ENCODE results near the gene MRI1. TPM values are rescaled to one million over a fixed set of nuclear protein-coding genes. Genes with fewer than 3 reads are reported as not detected.

The MRI1 gene
- total RNA-seq, 1 experiment from 2014 or later, result 19.6 TPM

DNA sequence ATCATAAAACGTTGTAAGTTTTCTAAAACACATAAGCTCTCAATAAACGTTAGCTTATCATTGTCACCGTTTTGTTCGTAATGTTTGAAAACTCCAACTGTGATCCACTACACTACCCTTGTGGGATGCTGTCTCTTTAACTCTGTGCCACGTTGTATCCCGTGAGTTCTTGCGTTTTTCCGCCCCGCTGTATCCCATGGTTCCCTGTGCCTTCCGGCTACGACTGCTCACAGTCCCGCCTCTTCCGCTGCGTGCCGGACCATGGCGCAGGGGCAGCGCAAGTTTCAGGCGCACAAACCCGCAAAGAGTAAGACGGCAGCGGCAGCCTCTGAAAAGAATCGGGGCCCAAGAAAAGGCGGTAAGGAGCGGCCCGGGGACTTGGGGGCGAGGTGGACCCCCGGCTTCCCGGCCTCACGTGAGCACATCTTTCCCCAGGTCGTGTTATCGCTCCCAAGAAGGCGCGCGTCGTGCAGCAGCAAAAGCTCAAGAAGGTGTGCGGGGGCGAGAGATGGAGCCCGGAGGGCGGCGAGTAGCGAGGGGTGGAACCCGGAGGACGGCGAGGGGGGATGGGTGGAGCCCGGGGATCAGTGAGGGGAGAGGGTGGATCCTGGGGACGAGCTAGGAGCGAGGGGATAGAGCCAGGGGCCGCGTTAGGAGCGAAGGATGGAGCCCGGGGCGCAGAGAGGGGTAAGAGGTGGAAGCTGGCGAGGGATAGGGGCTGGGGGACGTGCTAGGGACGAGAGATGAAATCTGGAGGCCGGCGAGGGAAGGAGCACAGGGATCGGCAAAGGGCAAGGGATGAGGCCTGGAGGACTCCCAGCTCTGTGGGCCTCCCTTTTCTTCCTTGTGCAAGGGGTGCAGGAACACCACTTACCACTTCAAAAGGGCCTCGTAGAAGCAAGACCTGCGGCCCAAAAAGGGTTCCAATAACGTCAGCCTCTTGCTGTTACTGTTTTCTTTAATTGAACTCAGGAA, 10.2 kb downstream of the MRI1 start, which contains the start of gene C19orf53:
C19orf53 (plus strand) TSS at position 240 of the 975 bp plus-strand sequence; CDS start at position 262, 22 bp downstream.
- CTCF ChIA-PET, result interaction anchor here (1.4 to 2.0 kb wide), 3 partner anchors 10 to 88 kb away, joined by 4 to 6 read pairs (median 4); partner anchors contain the start of gene ZSWIM4
- Histone ChIP-seq H3K79me2 (ENCODE audit: insufficient read depth, low read length) (peaks cover 39% of the 10 kb centered on the region), H3K4me2 (ENCODE audit: low read length) (peak within 1 kb of the TSS; percentile 84), H3K27ac (ENCODE audit: low read depth, low read length) (peak within 1 kb of the TSS; percentile 80), H3K9me3 (ENCODE audit: control insufficient read depth in 1 of 2, insufficient read depth in 1 of 2, low read depth in 1 of 2, low read length in 2 of 2) (no peaks in the 10 kb centered on the region), H4K20me1 (ENCODE audit: insufficient read depth) (no peaks in the 10 kb centered on the region), H3K9me2 (ENCODE audit: insufficient read depth) (no peaks in the 10 kb centered on the region), H3K36me3 (ENCODE audit: control insufficient read depth in 1 of 2, insufficient read depth in 2 of 2, low read length in 2 of 2) (peaks cover 13 to 23% of the 10 kb centered on the region in 2 experiments; a peak in 3 of 4 replicates), H3K27me3 (ENCODE audit: insufficient read depth, low read length) (no peaks in the 10 kb centered on the region), H3K4me3 (replicated peaks in 1 of 2; ENCODE audit: low read depth in 1 of 2, low read length in 2 of 2) (peak within 1 kb of the TSS; percentile 74 to 99), H3K4me1 (ENCODE audit: control insufficient read depth in 1 of 2, insufficient read depth in 2 of 2, low read length in 2 of 2) (peaks cover 13 to 24% of the 10 kb centered on the region in 2 experiments), H3K9ac (ENCODE audit: low read length) (peak within 1 kb of the TSS; percentile 86), H2AFZ (ENCODE audit: low read depth, low read length, poor library complexity, severe bottlenecking) (no peak within 1 kb of the TSS)
- intact Hi-C loops (cut with micrococcal nuclease), result loop anchor here (5.0 kb wide), 1 partner anchor 177 kb away; no protein-coding TSS in a partner anchor
- POLR2A ChIA-PET, result interaction anchor here (0.7 to 2.6 kb wide), 4 partner anchors 10 to 73 kb away, joined by 3 to 9 read pairs (median 5); partner anchors contain the start of gene MRI1
- peak; percentile 80 for DNase-seq (ENCODE audit: low read depth, low spot score)
- peak; percentile 94 for ATAC-seq
- TF ChIP-seq SIN3A (IDR thresholded peaks at IDR 0.05; ENCODE audit: low read depth) (peak; percentile 76), ZNF274 (IDR thresholded peaks at IDR 0.05; ENCODE audit: low read depth, low read length) (no peak), CBX3 (IDR thresholded peaks at IDR 0.05; ENCODE audit: low read depth) (peak; percentile 92), FOSL1 (IDR thresholded peaks at IDR 0.05; ENCODE audit: low read depth) (no peak), ELF1 (IDR thresholded peaks at IDR 0.05; ENCODE audit: borderline replicate concordance, low read depth) (peak; percentile 99), POLR2A (IDR thresholded peaks at IDR 0.05; ENCODE audit: borderline replicate concordance, extremely low read depth, insufficient read depth, insufficient read length) (peak; percentile 68), YY1 (IDR thresholded peaks at IDR 0.05; ENCODE audit: extremely low read depth, insufficient replicate concordance, low read depth, low read length) (peak; percentile 92), EZH2 (IDR thresholded peaks at IDR 0.05) (no peak), ZFX (IDR thresholded peaks at IDR 0.05) (peak; percentile 21; the same call in 1 of the 2 replicates), EGR1 (IDR thresholded peaks at IDR 0.05; ENCODE audit: low read depth) (peak; percentile 87), SP1 (IDR thresholded peaks at IDR 0.05; ENCODE audit: low read depth) (peak; percentile 99), JUND (IDR thresholded peaks at IDR 0.05) (no peak), TCF7L2 (IDR thresholded peaks at IDR 0.05; ENCODE audit: borderline replicate concordance, extremely low read depth, insufficient read depth, insufficient read length) (peak; percentile 11), SRF (IDR thresholded peaks at IDR 0.05; ENCODE audit: low read depth) (0 out of 2 replicates have a peak, but pooled peaks have one; percentile 53), RAD21 (IDR thresholded peaks at IDR 0.05; ENCODE audit: low read depth) (no peak), POLR2AphosphoS5 (IDR thresholded peaks at IDR 0.05; ENCODE audit: low read depth, low read length) (peak; percentile 86)
- TF ChIP-seq, protein P1, sequence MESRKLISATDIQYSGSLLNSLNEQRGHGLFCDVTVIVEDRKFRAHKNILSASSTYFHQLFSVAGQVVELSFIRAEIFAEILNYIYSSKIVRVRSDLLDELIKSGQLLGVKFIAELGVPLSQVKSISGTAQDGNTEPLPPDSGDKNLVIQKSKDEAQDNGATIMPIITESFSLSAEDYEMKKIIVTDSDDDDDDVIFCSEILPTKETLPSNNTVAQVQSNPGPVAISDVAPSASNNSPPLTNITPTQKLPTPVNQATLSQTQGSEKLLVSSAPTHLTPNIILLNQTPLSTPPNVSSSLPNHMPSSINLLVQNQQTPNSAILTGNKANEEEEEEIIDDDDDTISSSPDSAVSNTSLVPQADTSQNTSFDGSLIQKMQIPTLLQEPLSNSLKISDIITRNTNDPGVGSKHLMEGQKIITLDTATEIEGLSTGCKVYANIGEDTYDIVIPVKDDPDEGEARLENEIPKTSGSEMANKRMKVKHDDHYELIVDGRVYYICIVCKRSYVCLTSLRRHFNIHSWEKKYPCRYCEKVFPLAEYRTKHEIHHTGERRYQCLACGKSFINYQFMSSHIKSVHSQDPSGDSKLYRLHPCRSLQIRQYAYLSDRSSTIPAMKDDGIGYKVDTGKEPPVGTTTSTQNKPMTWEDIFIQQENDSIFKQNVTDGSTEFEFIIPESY (IDR thresholded peaks at IDR 0.05; ENCODE audit: extremely low read depth, insufficient replicate concordance, low read length), result peak; percentile 87
- TF ChIP-seq, protein P2, sequence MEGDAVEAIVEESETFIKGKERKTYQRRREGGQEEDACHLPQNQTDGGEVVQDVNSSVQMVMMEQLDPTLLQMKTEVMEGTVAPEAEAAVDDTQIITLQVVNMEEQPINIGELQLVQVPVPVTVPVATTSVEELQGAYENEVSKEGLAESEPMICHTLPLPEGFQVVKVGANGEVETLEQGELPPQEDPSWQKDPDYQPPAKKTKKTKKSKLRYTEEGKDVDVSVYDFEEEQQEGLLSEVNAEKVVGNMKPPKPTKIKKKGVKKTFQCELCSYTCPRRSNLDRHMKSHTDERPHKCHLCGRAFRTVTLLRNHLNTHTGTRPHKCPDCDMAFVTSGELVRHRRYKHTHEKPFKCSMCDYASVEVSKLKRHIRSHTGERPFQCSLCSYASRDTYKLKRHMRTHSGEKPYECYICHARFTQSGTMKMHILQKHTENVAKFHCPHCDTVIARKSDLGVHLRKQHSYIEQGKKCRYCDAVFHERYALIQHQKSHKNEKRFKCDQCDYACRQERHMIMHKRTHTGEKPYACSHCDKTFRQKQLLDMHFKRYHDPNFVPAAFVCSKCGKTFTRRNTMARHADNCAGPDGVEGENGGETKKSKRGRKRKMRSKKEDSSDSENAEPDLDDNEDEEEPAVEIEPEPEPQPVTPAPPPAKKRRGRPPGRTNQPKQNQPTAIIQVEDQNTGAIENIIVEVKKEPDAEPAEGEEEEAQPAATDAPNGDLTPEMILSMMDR (IDR thresholded peaks at IDR 0.05 in 2 of 3, conservative IDR thresholded peaks at IDR 0.05 in 1 of 3; ENCODE audit: borderline replicate concordance in 1 of 3, insufficient read depth in 1 of 3, low read depth in 2 of 3, low read length in 2 of 3), result no peak
- TF ChIP-seq, protein P3, sequence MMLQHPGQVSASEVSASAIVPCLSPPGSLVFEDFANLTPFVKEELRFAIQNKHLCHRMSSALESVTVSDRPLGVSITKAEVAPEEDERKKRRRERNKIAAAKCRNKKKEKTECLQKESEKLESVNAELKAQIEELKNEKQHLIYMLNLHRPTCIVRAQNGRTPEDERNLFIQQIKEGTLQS (IDR thresholded peaks at IDR 0.05), result no peak
- TF ChIP-seq, protein P4, sequence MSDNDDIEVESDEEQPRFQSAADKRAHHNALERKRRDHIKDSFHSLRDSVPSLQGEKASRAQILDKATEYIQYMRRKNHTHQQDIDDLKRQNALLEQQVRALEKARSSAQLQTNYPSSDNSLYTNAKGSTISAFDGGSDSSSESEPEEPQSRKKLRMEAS (IDR thresholded peaks at IDR 0.05), result peak; percentile 97
- TSS peak; percentile 75 for BruUV-seq (replicated peaks)
- RAD21 ChIA-PET (ENCODE audit: low non-redundant PET in 1 of 2, low total read pairs in 2 of 2, uncharacterized antibody in 2 of 2, unreplicated experiment in 2 of 2), result no interaction called here
